Thyroid gland (tissue), 4 donors: ENCODE data around the gene NPFFR1. TPM values are rescaled to one million over a fixed set of nuclear protein-coding genes. Genes with fewer than 3 reads are reported as not detected.

Experiments used
- DNase-seq, 2 donors: peaks; one replicate each; pipeline ENCODE4 v3.0.0-alpha.2; 2019
- H3K27ac ChIP-seq, 3 donors: fragments of 200-600 bp; sonication (generic); 1 replicate in 2 of 3; 2 replicates in 1 of 3; pipeline ENCODE4 v1.5.1; 2016 to 2019; ENCODE audit warnings: mild to moderate bottlenecking in 1 of 3, moderate library complexity in 1 of 3
- H3K27me3 ChIP-seq: fragments of 200-600 bp; sonication (generic); one replicate; pipeline ENCODE4 v1.5.1; 2019
- H3K36me3 ChIP-seq, 2 donors: fragments of 200-600 bp; sonication (generic); one replicate each; pipeline ENCODE4 v1.5.1; 2016 to 2019
- H3K4me1 ChIP-seq, 2 donors: fragments of 200-600 bp; sonication (generic); one replicate each; pipeline ENCODE4 v1.5.1; 2017 to 2019
- H3K4me3 ChIP-seq, 3 donors: fragments of 200-600 bp; sonication (generic); replicated peaks in 1 of 3; 1 replicate in 2 of 3; 2 replicates in 1 of 3; pipeline ENCODE4 v1.5.1; 2016; ENCODE audit warnings: mild to moderate bottlenecking in 1 of 3
- H3K9me3 ChIP-seq: fragments of 200-600 bp; sonication (generic); one replicate; pipeline ENCODE4 v1.5.1; 2017
- CTCF ChIP-seq, 6 experiments: fragments of 200-600 bp in 3 of 6; fragments of 450-650 bp in 3 of 6; sonication (generic) in 3 of 6; IDR thresholded peaks; one replicate each; pipeline ENCODE4 v1.5.1; 2016 to 2019; ENCODE audit warnings: antibody characterized with exemption in 6 of 6, mild to moderate bottlenecking in 2 of 6, inconsistent platforms in 1 of 6, moderate library complexity in 1 of 6
- POLR2A ChIP-seq, 2 donors: fragments of 450-650 bp; IDR thresholded peaks; one replicate each; pipeline ENCODE4 v1.6.1; 2017; ENCODE audit warnings: antibody characterized with exemption in 2 of 2, mild to moderate bottlenecking in 2 of 2, moderate library complexity in 1 of 2
- WGBS, 2 donors: methylation state at CpG; one replicate each; pipeline ENCODE4 v1.1.5; 2017; 5-methylcytosine and 5-hydroxymethylcytosine counted together
- intact Hi-C: fragments of 100-400 bp; cut with DNase I; formaldehyde crosslinking; loops from one replicate; pipeline ENCODE4 v1.15.1; 2023
- total RNA-seq, 4 donors: library from RNA; depleted of rRNA; stranded (reverse); fragments of >200 nt; gene quantifications; one replicate each; pipeline ENCODE4 v1.2.3, GENCODE V29; 2016

The NPFFR1 gene
- total RNA-seq, 4 donors from 2014 or later = under 0.01 to 0.13 (median 0.05) TPM; not detected in 1

GRCh38 chr10:70324339-70324861 is 40.6 kb upstream of the NPFFR1 start:
- Histone ChIP-seq H3K4me1 (no peaks in the 10 kb centered on the region), H3K36me3 (no peaks in the 10 kb centered on the region), H3K9me3 (no peaks in the 10 kb centered on the region), H3K27me3 (no peaks in the 10 kb centered on the region), H3K27ac (no peak overlapping the region), H3K4me3 (no peak overlapping the region)
- DNase-seq = no peak
- TF ChIP-seq POLR2A (IDR thresholded peaks at IDR 0.05) = no peak
- WGBS, 2 donors = 79 to 80% methylated on average over 9 to 11 of the region's 11 CpGs
- intact Hi-C loops = no loop called here

GRCh38 chr10:70323697-70324338 is 40.0 kb upstream of the NPFFR1 start:
- no peak for DNase-seq
- Histone ChIP-seq H3K27ac (no peak overlapping the region), H3K4me1 (no peaks in the 10 kb centered on the region), H3K36me3 (no peaks in the 10 kb centered on the region), H3K9me3 (no peaks in the 10 kb centered on the region), H3K4me3 (no peak overlapping the region), H3K27me3 (no peaks in the 10 kb centered on the region)
- intact Hi-C loops = no loop called here
- TF ChIP-seq CTCF (IDR thresholded peaks at IDR 0.05) = no peak
- TF ChIP-seq POLR2A (IDR thresholded peaks at IDR 0.05) = no peak
- WGBS, 2 donors = 84 to 92% methylated on average over 13 to 17 of the region's 18 CpGs

- WGBS, 2 donors = 91 to 92% methylated on average over 8 of the region's 9 CpGs
- Histone ChIP-seq H3K27me3 (no peaks in the 10 kb centered on the region), H3K4me3 (no peak overlapping the region), H3K4me1 (no peaks in the 10 kb centered on the region), H3K9me3 (no peaks in the 10 kb centered on the region), H3K27ac (no peak overlapping the region), H3K36me3 (no peaks in the 10 kb centered on the region)
- no peak for DNase-seq
- TF ChIP-seq CTCF (IDR thresholded peaks at IDR 0.05) = no peak
- TF ChIP-seq POLR2A (IDR thresholded peaks at IDR 0.05) = no peak
- intact Hi-C loops = no loop called here
These were observed 39.4 kb upstream of the NPFFR1 start for GRCh38 chr10:70323138-70323696.

GRCh38 chr10:70321897-70322890 is 38.4 kb upstream of the NPFFR1 start:
- WGBS, 2 donors = 90 to 92% methylated on average over 16 to 19 of the region's 19 CpGs
- H3K27ac ChIP-seq = no peak overlapping the region
- TF ChIP-seq CTCF (IDR thresholded peaks at IDR 0.05) (no peak), POLR2A (IDR thresholded peaks at IDR 0.05) (no peak)
- H3K9me3 ChIP-seq = no peaks in the 10 kb centered on the region
- no peaks in the 10 kb centered on the region for H3K4me1 ChIP-seq
- no peaks in the 10 kb centered on the region for H3K27me3 ChIP-seq
- H3K36me3 ChIP-seq = no peaks in the 10 kb centered on the region
- no peak for DNase-seq
- no peak overlapping the region for H3K4me3 ChIP-seq
- intact Hi-C loops = no loop called here

GRCh38 chr10:70321233-70321632 is 37.4 kb upstream of the NPFFR1 start:
- H3K9me3 ChIP-seq = no peaks in the 10 kb centered on the region
- intact Hi-C loops = no loop called here
- no peak overlapping the region for H3K27ac ChIP-seq
- 79% methylated on average over 4 to 5 of the region's 5 CpGs for WGBS, 2 donors
- no peaks in the 10 kb centered on the region for H3K36me3 ChIP-seq
- no peaks in the 10 kb centered on the region for H3K4me1 ChIP-seq
- no peak overlapping the region for H3K4me3 ChIP-seq
- TF ChIP-seq CTCF (IDR thresholded peaks at IDR 0.05) = no peak
- TF ChIP-seq POLR2A (IDR thresholded peaks at IDR 0.05) = no peak
- H3K27me3 ChIP-seq = no peaks in the 10 kb centered on the region
- no peak for DNase-seq
